Stimulated activated naive CD8-positive, alpha-beta T cell treated with anti-CD3 and anti-CD28 coated beads, Interleukin-15, amount 100 ng/mL, for 72 hours (primary cell): ENCODE data around the gene TMEM202.
A peak's percentile ranks its signal among the peaks of the same experiment; 100 is the strongest.
"Not testable (repeated sequence)": the region's sequence is repeated elsewhere in the genome, so short reads cannot be mapped to it uniquely, and the experiment has no call there.

Experiments
- ATAC-seq: fragments of 150-1000 bp; cut with Tn5 transposase; 2 replicates; pipeline ENCODE4 v1.10.0; 2021; ENCODE audit warnings: mild to moderate bottlenecking, moderate library complexity
- DNase-seq, 2 donors: peaks; one replicate each; pipeline ENCODE4 v3.0.0; 2021 to 2022
- H3K27ac Mint-ChIP-seq, 2 donors: one replicate each; pipeline ENCODE4 v1.8.0; 2022; ENCODE audit warnings: mild to moderate bottlenecking in 2 of 2, mixed read lengths in 2 of 2, moderate library complexity in 2 of 2
- H3K27me3 Mint-ChIP-seq: one replicate; pipeline ENCODE4 v1.8.0; 2022; ENCODE audit warnings: mixed read lengths
- H3K4me1 Mint-ChIP-seq: one replicate; pipeline ENCODE4 v1.8.0; 2022; ENCODE audit warnings: mild to moderate bottlenecking, mixed read lengths
- H3K4me3 Mint-ChIP-seq, 2 donors: one replicate each; pipeline ENCODE4 v1.8.0; 2022; ENCODE audit warnings: mild to moderate bottlenecking in 2 of 2, mixed read lengths in 2 of 2, moderate library complexity in 1 of 2
- H3K9me3 Mint-ChIP-seq, 2 donors: one replicate each; pipeline ENCODE4 v1.8.0; 2022; ENCODE audit warnings: mixed read lengths in 2 of 2

TMEM202 gene

GRCh38 chr15:72397796-72398588, at the start of gene TMEM202:
TMEM202 (plus strand) TSS chr15:72398305; CDS start chr15:72398327, 22 bp downstream.
- no peaks in the 10 kb centered on the region for H3K4me1 Mint-ChIP-seq
- DNase-seq, result no peak
- no peak within 1 kb of the TSS for H3K27ac Mint-ChIP-seq
- no peaks in the 10 kb centered on the region for H3K9me3 Mint-ChIP-seq
- H3K4me3 Mint-ChIP-seq, result no peak within 1 kb of the TSS
- peaks cover 11% of the 10 kb centered on the region for H3K27me3 Mint-ChIP-seq
- ATAC-seq, result no peak

GRCh38 chr15:72353266-72353665, 44.8 kb upstream of the TMEM202 start:
- no peak overlapping the region for H3K4me3 Mint-ChIP-seq
- H3K4me1 Mint-ChIP-seq, result no peaks in the 10 kb centered on the region
- DNase-seq (no peak), ATAC-seq (no peak)
- no peak overlapping the region for H3K27ac Mint-ChIP-seq
- H3K9me3 Mint-ChIP-seq, result no peaks in the 10 kb centered on the region
- H3K27me3 Mint-ChIP-seq, result no peaks in the 10 kb centered on the region

GRCh38 chr15:72354496-72354895, 43.6 kb upstream of the TMEM202 start:
- ATAC-seq, result no peak
- Mint-ChIP-seq H3K9me3 (no peaks in the 10 kb centered on the region), H3K27ac (no peak overlapping the region), H3K4me1 (peaks cover 10% of the 10 kb centered on the region), H3K27me3 (no peaks in the 10 kb centered on the region), H3K4me3 (no peak overlapping the region)
- no peak for DNase-seq

GRCh38 chr15:72358121-72358520, 40.0 kb upstream of the TMEM202 start:
- Mint-ChIP-seq H3K4me1 (peaks cover 10% of the 10 kb centered on the region), H3K4me3 (no peak overlapping the region), H3K27ac (peak overlapping the region in 1 of 2 donors; percentile 9), H3K9me3 (no peaks in the 10 kb centered on the region), H3K27me3 (no peaks in the 10 kb centered on the region)
- ATAC-seq (no peak), DNase-seq (no peak)

- Mint-ChIP-seq H3K4me1 (peaks cover 10% of the 10 kb centered on the region), H3K4me3 (no peak overlapping the region), H3K27me3 (no peaks in the 10 kb centered on the region), H3K27ac (no peak overlapping the region), H3K9me3 (no peaks in the 10 kb centered on the region)
- DNase-seq (no peak), ATAC-seq (no peak)
Measured at GRCh38 chr15:72358650-72359171, 39.4 kb upstream of the TMEM202 start.

- Mint-ChIP-seq H3K9me3 (no peaks in the 10 kb centered on the region), H3K4me3 (no peak overlapping the region), H3K27me3 (no peaks in the 10 kb centered on the region), H3K27ac (no peak overlapping the region), H3K4me1 (peaks cover 19% of the 10 kb centered on the region)
- ATAC-seq (no peak), DNase-seq (no peak)
Measured at GRCh38 chr15:72361176-72361575, 36.9 kb upstream of the TMEM202 start.

- Mint-ChIP-seq H3K27ac (peak overlapping the region in 1 of 2 donors; percentile 10), H3K27me3 (no peaks in the 10 kb centered on the region), H3K4me1 (peaks cover 28% of the 10 kb centered on the region), H3K4me3 (peak overlapping the region in 1 of 2 donors; percentile 7), H3K9me3 (peaks cover 0 to 7% of the 10 kb centered on the region in 2 donors)
- DNase-seq (peak in 1 of 2 donors; percentile 69), ATAC-seq (peak; percentile 99)
Measured at GRCh38 chr15:72365844-72366243, 32.3 kb upstream of the TMEM202 start.

- no peak overlapping the region for H3K27ac Mint-ChIP-seq
- no peak for DNase-seq
- H3K9me3 Mint-ChIP-seq, result peaks cover 0 to 7% of the 10 kb centered on the region in 2 donors
- no peak for ATAC-seq
- H3K27me3 Mint-ChIP-seq, result no peaks in the 10 kb centered on the region
- no peak overlapping the region for H3K4me3 Mint-ChIP-seq
- H3K4me1 Mint-ChIP-seq, result peaks cover 28% of the 10 kb centered on the region
Measured at GRCh38 chr15:72368325-72368724, 29.8 kb upstream of the TMEM202 start.

GRCh38 chr15:72368899-72369298, 29.2 kb upstream of the TMEM202 start:
- no peak for DNase-seq
- ATAC-seq, result no peak
- Mint-ChIP-seq H3K27me3 (no peaks in the 10 kb centered on the region), H3K27ac (no peak overlapping the region), H3K9me3 (peaks cover 0 to 7% of the 10 kb centered on the region in 2 donors), H3K4me3 (no peak overlapping the region), H3K4me1 (peaks cover 34% of the 10 kb centered on the region)

- ATAC-seq (no peak), DNase-seq (no peak)
- Mint-ChIP-seq H3K9me3 (peaks cover 0 to 7% of the 10 kb centered on the region in 2 donors), H3K4me3 (no peak overlapping the region), H3K27ac (no peak overlapping the region), H3K27me3 (no peaks in the 10 kb centered on the region), H3K4me1 (peaks cover 44% of the 10 kb centered on the region)
Measured at GRCh38 chr15:72369964-72370363, 28.1 kb upstream of the TMEM202 start.

- H3K27me3 Mint-ChIP-seq, result no peaks in the 10 kb centered on the region
- peaks cover 41% of the 10 kb centered on the region for H3K4me1 Mint-ChIP-seq
- no peak overlapping the region for H3K27ac Mint-ChIP-seq
- peaks cover 0 to 1% of the 10 kb centered on the region in 2 donors for H3K9me3 Mint-ChIP-seq
- ATAC-seq (no peak), DNase-seq (no peak)
- no peak overlapping the region for H3K4me3 Mint-ChIP-seq
Measured at GRCh38 chr15:72372361-72372760, 25.7 kb upstream of the TMEM202 start.

GRCh38 chr15:72375501-72375845, 22.6 kb upstream of the TMEM202 start:
- DNase-seq (no peak), ATAC-seq (peak; percentile 60)
- H3K27ac Mint-ChIP-seq, result peak overlapping the region; percentile 99
- peaks cover 35% of the 10 kb centered on the region for H3K4me1 Mint-ChIP-seq
- H3K4me3 Mint-ChIP-seq, result peak overlapping the region; percentile 97 to 99
- H3K9me3 Mint-ChIP-seq, result no peaks in the 10 kb centered on the region
- H3K27me3 Mint-ChIP-seq, result no peaks in the 10 kb centered on the region

- Mint-ChIP-seq H3K9me3 (no peaks in the 10 kb centered on the region), H3K4me1 (peaks cover 35% of the 10 kb centered on the region), H3K27ac (peak within 1 kb of the TSS; percentile 99), H3K27me3 (no peaks in the 10 kb centered on the region), H3K4me3 (peak within 1 kb of the TSS; percentile 97 to 99)
- DNase-seq (peak; percentile 99), ATAC-seq (peak; percentile 95)
Measured at GRCh38 chr15:72375846-72376581, 22.1 kb upstream of the TMEM202 start, which contains the start of gene HEXA. HEXA (minus strand) TSS chr15:72376014; CDS start chr15:72375972, 42 bp downstream.

- Mint-ChIP-seq H3K9me3 (no peaks in the 10 kb centered on the region), H3K27me3 (no peaks in the 10 kb centered on the region), H3K27ac (no peak overlapping the region), H3K4me3 (no peak overlapping the region), H3K4me1 (peaks cover 35% of the 10 kb centered on the region)
- ATAC-seq (no peak), DNase-seq (no peak)
Measured at GRCh38 chr15:72377331-72377730, 20.8 kb upstream of the TMEM202 start.

GRCh38 chr15:72379106-72379505, 19.0 kb upstream of the TMEM202 start:
- ATAC-seq, H3K27ac Mint-ChIP-seq, DNase-seq, H3K27me3 Mint-ChIP-seq, H3K4me3 Mint-ChIP-seq, H3K9me3 Mint-ChIP-seq: not testable (repeated sequence)
- H3K4me1 Mint-ChIP-seq, result peaks cover 27% of the 10 kb centered on the region
